ENCODE results near the gene HEATR1.
A peak's percentile ranks its signal among the peaks of the same experiment; 100 is the strongest.
"Not testable (repeated sequence)": the region's sequence is repeated elsewhere in the genome, so short reads cannot be mapped to it uniquely, and the experiment has no call there.

HEATR1 gene, protein sequence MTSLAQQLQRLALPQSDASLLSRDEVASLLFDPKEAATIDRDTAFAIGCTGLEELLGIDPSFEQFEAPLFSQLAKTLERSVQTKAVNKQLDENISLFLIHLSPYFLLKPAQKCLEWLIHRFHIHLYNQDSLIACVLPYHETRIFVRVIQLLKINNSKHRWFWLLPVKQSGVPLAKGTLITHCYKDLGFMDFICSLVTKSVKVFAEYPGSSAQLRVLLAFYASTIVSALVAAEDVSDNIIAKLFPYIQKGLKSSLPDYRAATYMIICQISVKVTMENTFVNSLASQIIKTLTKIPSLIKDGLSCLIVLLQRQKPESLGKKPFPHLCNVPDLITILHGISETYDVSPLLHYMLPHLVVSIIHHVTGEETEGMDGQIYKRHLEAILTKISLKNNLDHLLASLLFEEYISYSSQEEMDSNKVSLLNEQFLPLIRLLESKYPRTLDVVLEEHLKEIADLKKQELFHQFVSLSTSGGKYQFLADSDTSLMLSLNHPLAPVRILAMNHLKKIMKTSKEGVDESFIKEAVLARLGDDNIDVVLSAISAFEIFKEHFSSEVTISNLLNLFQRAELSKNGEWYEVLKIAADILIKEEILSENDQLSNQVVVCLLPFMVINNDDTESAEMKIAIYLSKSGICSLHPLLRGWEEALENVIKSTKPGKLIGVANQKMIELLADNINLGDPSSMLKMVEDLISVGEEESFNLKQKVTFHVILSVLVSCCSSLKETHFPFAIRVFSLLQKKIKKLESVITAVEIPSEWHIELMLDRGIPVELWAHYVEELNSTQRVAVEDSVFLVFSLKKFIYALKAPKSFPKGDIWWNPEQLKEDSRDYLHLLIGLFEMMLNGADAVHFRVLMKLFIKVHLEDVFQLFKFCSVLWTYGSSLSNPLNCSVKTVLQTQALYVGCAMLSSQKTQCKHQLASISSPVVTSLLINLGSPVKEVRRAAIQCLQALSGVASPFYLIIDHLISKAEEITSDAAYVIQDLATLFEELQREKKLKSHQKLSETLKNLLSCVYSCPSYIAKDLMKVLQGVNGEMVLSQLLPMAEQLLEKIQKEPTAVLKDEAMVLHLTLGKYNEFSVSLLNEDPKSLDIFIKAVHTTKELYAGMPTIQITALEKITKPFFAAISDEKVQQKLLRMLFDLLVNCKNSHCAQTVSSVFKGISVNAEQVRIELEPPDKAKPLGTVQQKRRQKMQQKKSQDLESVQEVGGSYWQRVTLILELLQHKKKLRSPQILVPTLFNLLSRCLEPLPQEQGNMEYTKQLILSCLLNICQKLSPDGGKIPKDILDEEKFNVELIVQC (N-terminal part only)

GRCh38 chr1:236603991-236604904 lies at the start of gene HEATR1:
Gene HEATR1, minus strand, starts transcription at chr1:236604516. Its CDS starts 421 bp downstream, at chr1:236604095.
- DNase-seq (ENCODE audit: low spot score) = peak; percentile 85

DNA sequence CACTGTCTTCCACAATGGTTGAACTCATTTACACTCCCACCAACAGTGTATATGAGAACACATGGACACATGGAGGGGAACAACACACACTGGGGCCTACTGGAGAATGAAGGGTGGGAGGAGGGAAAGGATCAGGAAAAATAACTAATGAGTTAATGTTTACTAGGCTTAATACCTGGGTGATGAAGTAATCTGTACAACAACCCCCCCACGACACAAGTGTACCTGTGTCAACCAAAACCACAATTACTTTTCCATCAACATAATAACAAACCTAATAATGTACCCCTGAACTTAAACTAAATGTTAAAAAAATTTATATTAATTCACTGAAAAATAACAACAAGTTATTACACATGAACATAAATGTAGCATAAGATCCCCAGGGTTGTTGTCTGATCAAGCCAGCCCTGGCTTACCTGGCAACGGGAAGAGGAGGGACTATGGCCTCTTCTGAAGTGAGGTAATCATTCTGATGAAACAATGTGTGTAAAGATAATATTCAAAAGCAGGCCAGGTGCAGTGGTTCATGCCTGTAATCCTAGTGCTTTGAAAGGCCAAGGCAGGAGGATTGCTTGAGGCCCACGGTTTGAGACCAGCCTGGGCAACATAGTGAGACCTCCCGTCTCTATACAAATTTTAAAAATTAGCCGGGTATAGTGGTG lies 40.8 kb upstream of the HEATR1 start:
- no peak for DNase-seq (ENCODE audit: low spot score)

GRCh38 chr1:236642763-236643162 lies 38.4 kb upstream of the HEATR1 start:
- no peak for DNase-seq (ENCODE audit: low spot score)

- no peak for DNase-seq (ENCODE audit: low spot score)
Observed at GRCh38 chr1:236639686-236640085, 35.4 kb upstream of the HEATR1 start.

GRCh38 chr1:236638945-236639344 lies 34.6 kb upstream of the HEATR1 start:
- no peak for DNase-seq (ENCODE audit: low spot score)

GRCh38 chr1:236636017-236636416 lies 31.7 kb upstream of the HEATR1 start:
- DNase-seq (ENCODE audit: low spot score) = no peak

- DNase-seq (ENCODE audit: low spot score) = no peak
Observed at GRCh38 chr1:236627727-236628408, 23.6 kb upstream of the HEATR1 start.

DNA sequence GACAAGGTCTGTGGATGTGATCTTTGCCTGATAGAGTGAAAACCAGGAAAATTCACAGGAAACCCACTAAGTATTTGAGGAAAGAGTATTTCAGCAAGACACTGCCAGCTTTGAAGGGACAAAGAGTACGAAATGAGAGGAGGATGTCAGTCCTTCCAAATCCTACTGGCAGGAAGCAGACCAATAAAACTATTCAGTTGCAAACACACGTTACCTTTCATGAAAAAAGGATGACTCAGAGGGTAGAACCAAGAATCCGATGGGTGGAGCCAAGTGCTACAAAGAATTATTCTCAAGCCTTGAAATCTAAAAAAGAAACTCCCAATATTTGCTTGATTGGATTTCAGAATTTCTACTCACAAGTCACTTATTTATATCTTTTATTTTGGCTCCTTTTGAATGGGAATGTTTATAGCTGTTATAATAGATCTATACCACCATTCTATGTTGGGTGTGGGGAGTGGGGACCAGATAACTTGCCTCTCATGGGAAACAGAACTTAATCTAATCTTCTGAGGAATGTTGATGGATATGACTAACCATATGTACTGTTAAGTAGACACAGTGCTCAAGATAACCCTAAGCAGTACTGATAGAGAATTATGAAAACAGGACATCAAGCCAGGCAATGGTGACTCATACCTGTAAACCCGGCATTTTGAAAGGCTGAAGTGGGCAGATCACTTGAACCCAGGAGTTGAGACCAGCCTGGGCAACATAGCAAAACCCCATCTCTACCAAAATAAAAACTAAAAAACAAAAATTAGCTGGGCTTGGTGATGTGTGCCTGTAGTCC lies 19.3 kb upstream of the HEATR1 start:
- DNase-seq (ENCODE audit: low spot score) = no peak

DNA sequence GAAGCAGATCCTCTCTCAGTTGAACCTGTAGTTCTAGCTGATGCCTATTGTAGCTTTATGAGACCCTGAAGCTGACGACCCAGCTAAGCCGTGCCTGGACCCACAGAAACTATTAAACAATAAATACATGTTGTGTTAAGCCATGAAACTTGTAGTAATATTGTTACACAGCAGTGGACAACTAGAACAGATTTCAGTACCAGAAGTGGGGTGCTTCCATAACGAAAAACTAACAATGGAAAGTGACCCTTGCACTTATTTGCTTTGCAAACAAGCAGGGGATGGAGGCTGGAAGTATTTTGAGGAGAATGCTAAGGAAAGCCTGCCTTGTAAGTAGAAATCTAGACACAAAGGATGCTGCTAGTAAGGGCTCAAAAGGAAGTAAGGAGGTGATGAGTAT lies 18.1 kb upstream of the HEATR1 start:
- no peak for DNase-seq (ENCODE audit: low spot score)

- no peak for DNase-seq (ENCODE audit: low spot score)
Observed at GRCh38 chr1:236619398-236619797, 15.1 kb upstream of the HEATR1 start.

GRCh38 chr1:236618507-236618906 lies 14.2 kb upstream of the HEATR1 start:
- DNase-seq (ENCODE audit: low spot score) = no peak

DNA sequence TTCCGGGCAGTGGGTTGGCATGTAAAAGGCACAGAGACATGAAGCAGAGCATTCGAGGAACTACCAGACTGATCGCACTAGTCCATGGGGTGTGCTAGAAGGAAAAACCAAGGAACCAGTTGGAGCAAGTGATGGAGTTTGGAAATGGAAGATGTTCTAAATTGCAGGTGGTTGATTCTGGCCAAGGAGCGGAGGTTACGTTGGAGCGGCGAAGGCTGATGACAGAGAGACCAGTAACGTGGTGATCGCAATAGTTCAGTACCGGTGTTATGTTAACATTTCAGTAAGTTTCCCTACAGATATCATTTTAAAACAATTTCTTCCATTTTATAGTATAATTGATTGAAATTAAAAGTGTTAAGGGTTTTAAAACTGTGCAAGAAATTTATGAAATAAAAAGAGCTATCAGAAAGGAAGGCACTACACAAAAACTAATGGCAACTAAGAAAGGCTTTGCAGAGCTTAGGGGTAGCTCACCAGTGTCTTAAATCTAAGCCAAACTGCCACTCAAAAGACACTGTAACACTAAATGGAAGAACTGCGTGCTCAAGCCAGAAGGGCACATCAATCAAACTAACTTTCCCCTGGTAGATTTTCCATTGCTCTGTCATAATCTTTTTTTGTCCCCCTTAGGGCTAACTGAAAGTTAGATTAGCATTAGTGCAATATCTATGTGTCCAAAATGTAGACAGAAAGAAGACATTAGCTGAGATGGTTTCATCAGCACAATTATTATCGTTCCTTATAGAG lies 11.3 kb upstream of the HEATR1 start:
- DNase-seq (ENCODE audit: low spot score) = no peak

- no peak for DNase-seq (ENCODE audit: low spot score)
Observed at GRCh38 chr1:236612349-236612748, 8.0 kb upstream of the HEATR1 start.

DNA sequence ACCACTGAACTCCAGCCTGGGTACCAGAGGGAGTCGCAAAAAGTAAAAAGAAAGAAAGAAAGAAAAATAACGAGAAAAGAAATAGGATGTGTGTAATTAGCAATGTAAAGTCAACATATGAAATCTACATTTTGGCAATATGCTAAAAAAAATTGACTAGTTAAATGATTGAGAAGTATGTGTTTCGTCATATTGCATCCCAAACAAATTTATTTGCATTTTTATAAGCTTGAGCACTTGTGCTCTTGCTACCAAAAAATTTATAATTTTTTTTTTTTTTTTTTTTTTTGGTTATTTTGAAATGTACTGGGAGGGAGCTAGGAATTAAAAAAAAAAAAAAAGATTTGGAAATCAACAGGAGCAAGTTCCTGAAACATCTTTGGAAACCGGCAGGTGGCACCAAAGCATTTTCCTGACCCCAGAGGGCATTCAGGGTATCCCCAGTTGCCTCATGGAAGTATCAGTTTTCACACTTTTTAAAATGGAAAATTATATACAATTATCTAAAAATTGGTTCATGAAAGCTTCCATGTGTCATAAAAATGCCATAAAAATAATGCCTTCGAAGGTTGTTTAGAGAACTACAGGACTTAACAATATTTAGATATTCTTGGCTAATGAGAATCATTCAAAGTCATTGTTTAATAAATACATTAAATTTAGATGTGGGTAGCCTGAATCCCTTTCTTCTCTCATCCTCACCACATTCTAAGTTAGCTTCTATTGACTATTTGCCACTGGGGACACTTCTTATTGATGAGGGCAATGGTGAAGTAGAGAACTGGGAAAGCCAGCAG lies 4.8 kb upstream of the HEATR1 start:
- DNase-seq (ENCODE audit: low spot score) = no peak

DNA sequence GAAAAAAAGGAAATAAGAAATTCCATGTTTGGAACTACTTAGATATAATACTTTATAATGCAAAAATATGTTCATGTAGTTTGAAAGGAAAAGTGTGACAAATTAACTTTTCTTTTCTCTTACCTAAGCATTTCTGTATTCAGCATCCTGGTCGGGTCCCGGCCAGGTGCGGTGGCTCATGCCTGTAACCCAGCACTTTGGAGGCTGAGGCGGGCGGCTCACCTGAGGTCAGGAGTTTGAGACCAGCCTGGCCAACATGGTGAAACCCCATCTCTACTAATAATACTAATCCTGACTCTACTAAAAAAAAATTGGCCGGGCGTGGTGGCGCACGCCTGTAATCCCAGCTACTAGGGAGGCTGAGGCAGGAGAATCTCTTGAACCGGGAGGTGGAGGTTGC lies 3.3 kb upstream of the HEATR1 start:
- not testable (repeated sequence) for DNase-seq (ENCODE audit: low spot score)

DNA sequence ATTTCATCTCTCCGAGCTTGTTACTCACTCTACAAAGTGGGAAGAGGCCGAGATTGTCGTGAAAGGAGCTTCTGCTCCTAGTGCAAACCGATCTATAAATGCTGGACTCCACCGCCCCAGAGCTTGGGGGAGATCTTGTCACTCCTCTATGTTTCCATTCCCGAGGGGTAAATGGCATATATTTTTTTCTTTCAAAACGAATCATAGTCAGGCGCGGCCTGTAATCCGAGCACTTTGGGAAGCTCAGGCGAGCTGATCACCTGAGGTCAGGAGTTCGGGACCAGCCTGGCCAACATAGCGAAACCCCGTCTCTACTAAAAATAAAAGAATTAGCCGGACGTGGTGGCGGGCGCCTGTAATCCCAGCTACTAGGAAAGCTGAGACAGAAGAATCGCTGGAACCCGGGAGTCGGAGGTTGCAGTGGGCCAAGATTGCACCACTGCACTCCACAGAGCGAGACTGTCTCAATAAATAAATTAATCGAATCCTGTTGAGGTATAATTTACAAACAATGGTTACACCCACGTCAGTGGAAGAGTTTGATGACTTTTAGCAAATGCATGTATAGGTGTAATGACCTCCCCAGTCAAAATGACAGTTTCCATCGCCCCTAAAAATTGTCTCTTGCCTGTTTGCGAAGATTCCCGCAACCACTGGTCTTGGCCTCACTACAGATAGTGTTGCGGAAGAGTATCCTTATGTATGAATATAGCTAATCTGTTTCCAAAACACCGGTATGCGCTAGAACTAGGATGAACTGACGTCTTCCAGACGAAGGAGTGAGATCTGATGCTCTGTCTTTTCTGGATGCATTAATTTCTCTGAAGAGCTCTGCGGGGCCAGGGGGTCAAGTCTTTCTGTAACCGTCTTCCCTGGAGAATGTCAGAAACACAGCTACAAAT lies 840 bp upstream of the HEATR1 start:
- no peak for DNase-seq (ENCODE audit: low spot score)
